KMS-11 (cell line): ENCODE measurements around the gene TMEM245.

ENCODE experiments used
- H2AFZ ChIP-seq: fragments of 200-600 bp; sonication (generic); 2 replicates; pipeline ENCODE4 v1.6.1; 2016; ENCODE audit warnings: antibody characterized with exemption, mixed run types, low read depth
- H3K27ac ChIP-seq: fragments of 200-600 bp; sonication (generic); 2 replicates; pipeline ENCODE4 v1.6.1; 2016; ENCODE audit warnings: mild to moderate bottlenecking, mixed run types
- H3K27me3 ChIP-seq: fragments of 200-600 bp; sonication (generic); 2 replicates; pipeline ENCODE4 v1.6.1; 2017; ENCODE audit warnings: mild to moderate bottlenecking, low read depth, mixed run types, moderate library complexity; ENCODE audit not compliant: insufficient read depth
- H3K36me3 ChIP-seq: fragments of 200-600 bp; sonication (generic); 2 replicates; pipeline ENCODE4 v1.6.1; 2017; ENCODE audit warnings: mild to moderate bottlenecking, mixed run types; ENCODE audit not compliant: insufficient read depth
- H3K4me1 ChIP-seq: fragments of 200-600 bp; sonication (generic); 2 replicates; pipeline ENCODE4 v1.6.1; 2016; ENCODE audit warnings: mild to moderate bottlenecking, low read depth, mixed run types; ENCODE audit not compliant: poor library complexity, severe bottlenecking
- H3K4me2 ChIP-seq: fragments of 200-600 bp; sonication (generic); 2 replicates; pipeline ENCODE4 v1.7.0; 2016; ENCODE audit warnings: mild to moderate bottlenecking, mixed run types
- H3K4me3 ChIP-seq: fragments of 200-600 bp; sonication (generic); IDR thresholded peaks from 2 replicates; pipeline ENCODE4 v1.6.1; 2017; ENCODE audit warnings: low read depth, low read length, mixed read lengths; ENCODE audit not compliant: insufficient read depth
- H3K79me2 ChIP-seq: fragments of 200-600 bp; sonication (generic); 2 replicates; pipeline ENCODE4 v1.6.1; 2016; ENCODE audit warnings: low read depth, mixed run types; ENCODE audit not compliant: insufficient read depth
- H3K9ac ChIP-seq: fragments of 200-600 bp; sonication (generic); 2 replicates; pipeline ENCODE4 v1.6.1; 2016; ENCODE audit warnings: mild to moderate bottlenecking, mixed run types
- H4K20me1 ChIP-seq: fragments of 200-600 bp; sonication (generic); 2 replicates; pipeline ENCODE4 v1.6.1; 2016; ENCODE audit warnings: mild to moderate bottlenecking, mixed run types; ENCODE audit not compliant: insufficient read depth
- CTCF ChIP-seq: fragments of 200-600 bp; sonication (generic); conservative IDR thresholded peaks from 2 replicates; pipeline ENCODE4 v1.6.1; 2017; ENCODE audit warnings: low read depth, mild to moderate bottlenecking, antibody characterized with exemption, low read length, moderate library complexity, mixed read lengths

TMEM245 gene

GRCh38 chr9:109026306-109026705, 93.4 kb downstream of the TMEM245 start:
- no peaks in the 10 kb centered on the region for H3K79me2 ChIP-seq
- H3K4me2 ChIP-seq, result no peak overlapping the region
- H3K27me3 ChIP-seq, result no peaks in the 10 kb centered on the region
- no peak overlapping the region for H3K4me3 ChIP-seq
- H4K20me1 ChIP-seq, result no peaks in the 10 kb centered on the region
- no peak overlapping the region for H3K9ac ChIP-seq
- H3K36me3 ChIP-seq, result no peaks in the 10 kb centered on the region; the same call in 1 of the 2 replicates
- no peak overlapping the region for H2AFZ ChIP-seq
- no peak overlapping the region for H3K27ac ChIP-seq
- TF ChIP-seq CTCF, result no peak
- no peaks in the 10 kb centered on the region for H3K4me1 ChIP-seq

- no peak overlapping the region for H3K4me3 ChIP-seq
- H3K36me3 ChIP-seq, result no peaks in the 10 kb centered on the region
- no peaks in the 10 kb centered on the region for H3K4me1 ChIP-seq
- no peak overlapping the region for H3K9ac ChIP-seq
- no peak for TF ChIP-seq CTCF
- H3K27ac ChIP-seq, result no peak overlapping the region
- no peaks in the 10 kb centered on the region for H3K27me3 ChIP-seq
- H3K79me2 ChIP-seq, result no peaks in the 10 kb centered on the region
- no peaks in the 10 kb centered on the region for H4K20me1 ChIP-seq
- H2AFZ ChIP-seq, result no peak overlapping the region
- H3K4me2 ChIP-seq, result no peak overlapping the region
Observed at GRCh38 chr9:109022873-109023272, 96.9 kb downstream of the TMEM245 start.

- H4K20me1 ChIP-seq, result no peaks in the 10 kb centered on the region
- no peak overlapping the region for H3K9ac ChIP-seq
- H3K27ac ChIP-seq, result no peak overlapping the region
- H3K79me2 ChIP-seq, result no peaks in the 10 kb centered on the region
- H3K27me3 ChIP-seq, result no peaks in the 10 kb centered on the region
- no peak overlapping the region for H3K4me2 ChIP-seq
- H2AFZ ChIP-seq, result no peak overlapping the region
- no peak overlapping the region for H3K4me3 ChIP-seq
- no peaks in the 10 kb centered on the region for H3K36me3 ChIP-seq
- no peak for TF ChIP-seq CTCF
- no peaks in the 10 kb centered on the region for H3K4me1 ChIP-seq
Observed at GRCh38 chr9:109020581-109021511, 98.9 kb downstream of the TMEM245 start.

- H3K27ac ChIP-seq, result no peak overlapping the region
- H3K9ac ChIP-seq, result no peak overlapping the region
- no peak overlapping the region for H2AFZ ChIP-seq
- no peaks in the 10 kb centered on the region for H4K20me1 ChIP-seq
- no peak overlapping the region for H3K4me2 ChIP-seq
- H3K4me3 ChIP-seq, result no peak overlapping the region
- no peaks in the 10 kb centered on the region for H3K27me3 ChIP-seq
- H3K79me2 ChIP-seq, result no peaks in the 10 kb centered on the region
- H3K36me3 ChIP-seq, result no peaks in the 10 kb centered on the region
- no peaks in the 10 kb centered on the region for H3K4me1 ChIP-seq
- TF ChIP-seq CTCF, result no peak
Observed at GRCh38 chr9:109020113-109020512, 99.6 kb downstream of the TMEM245 start.
